Measurements from ENCODE around the gene C20orf144. TPM values are rescaled to one million over a fixed set of nuclear protein-coding genes. Genes with fewer than 3 reads are reported as not detected.
"Not testable (repeated sequence)": the region's sequence is repeated elsewhere in the genome, so short reads cannot be mapped to it uniquely, and the experiment has no call there.

C20orf144 gene
- total RNA-seq, 1 donor from 2014 or later: 0.44 TPM

GRCh38 chr20:33627577-33628216, 34.4 kb upstream of the C20orf144 start:
- Mint-ChIP-seq H3K9me3 (no peaks in the 10 kb centered on the region), H3K4me3 (no peak overlapping the region), H3K36me3 (ENCODE audit: low read depth) (peaks cover 24% of the 10 kb centered on the region), H3K27ac (ENCODE audit: unreplicated experiment) (no peak overlapping the region), H3K4me1 (no peaks in the 10 kb centered on the region), H3K27me3 (ENCODE audit: low read depth) (no peaks in the 10 kb centered on the region)
- no peak for DNase-seq (ENCODE audit: low read depth, low spot score)
- TF ChIP-seq, protein P1, sequence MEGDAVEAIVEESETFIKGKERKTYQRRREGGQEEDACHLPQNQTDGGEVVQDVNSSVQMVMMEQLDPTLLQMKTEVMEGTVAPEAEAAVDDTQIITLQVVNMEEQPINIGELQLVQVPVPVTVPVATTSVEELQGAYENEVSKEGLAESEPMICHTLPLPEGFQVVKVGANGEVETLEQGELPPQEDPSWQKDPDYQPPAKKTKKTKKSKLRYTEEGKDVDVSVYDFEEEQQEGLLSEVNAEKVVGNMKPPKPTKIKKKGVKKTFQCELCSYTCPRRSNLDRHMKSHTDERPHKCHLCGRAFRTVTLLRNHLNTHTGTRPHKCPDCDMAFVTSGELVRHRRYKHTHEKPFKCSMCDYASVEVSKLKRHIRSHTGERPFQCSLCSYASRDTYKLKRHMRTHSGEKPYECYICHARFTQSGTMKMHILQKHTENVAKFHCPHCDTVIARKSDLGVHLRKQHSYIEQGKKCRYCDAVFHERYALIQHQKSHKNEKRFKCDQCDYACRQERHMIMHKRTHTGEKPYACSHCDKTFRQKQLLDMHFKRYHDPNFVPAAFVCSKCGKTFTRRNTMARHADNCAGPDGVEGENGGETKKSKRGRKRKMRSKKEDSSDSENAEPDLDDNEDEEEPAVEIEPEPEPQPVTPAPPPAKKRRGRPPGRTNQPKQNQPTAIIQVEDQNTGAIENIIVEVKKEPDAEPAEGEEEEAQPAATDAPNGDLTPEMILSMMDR (conservative IDR thresholded peaks at IDR 0.05): no peak

DNA sequence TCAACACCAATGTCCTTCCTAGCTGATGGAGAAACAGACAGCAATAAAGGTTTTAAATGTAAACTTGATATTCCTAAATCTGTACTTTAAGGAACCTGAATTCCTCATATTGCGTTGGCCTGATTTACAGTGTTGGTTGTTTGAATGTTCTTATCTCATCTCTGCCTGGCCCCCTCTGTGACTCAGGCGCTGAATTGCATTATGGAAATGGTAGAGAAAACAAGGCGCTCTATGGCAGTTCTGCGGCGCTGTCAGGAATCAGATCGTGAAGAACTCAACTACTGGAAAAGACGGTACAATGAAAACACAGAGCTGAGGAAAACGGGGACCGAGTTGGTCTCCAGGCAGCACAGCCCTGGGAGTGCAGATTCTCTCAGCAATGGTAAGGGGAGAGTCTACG, 32.6 kb upstream of the C20orf144 start:
- TF ChIP-seq, protein P1 (conservative IDR thresholded peaks at IDR 0.05): no peak
- H3K4me1 Mint-ChIP-seq: no peaks in the 10 kb centered on the region
- H3K36me3 Mint-ChIP-seq (ENCODE audit: low read depth): peaks cover 22% of the 10 kb centered on the region
- no peaks in the 10 kb centered on the region for H3K9me3 Mint-ChIP-seq
- no peaks in the 10 kb centered on the region for H3K27me3 Mint-ChIP-seq (ENCODE audit: low read depth)
- no peak overlapping the region for H3K27ac Mint-ChIP-seq (ENCODE audit: unreplicated experiment)
- no peak overlapping the region for H3K4me3 Mint-ChIP-seq
- DNase-seq (ENCODE audit: low read depth, low spot score): no peak

GRCh38 chr20:33629979-33630378, 32.1 kb upstream of the C20orf144 start:
- TF ChIP-seq, protein P1 (conservative IDR thresholded peaks at IDR 0.05): no peak
- no peak for DNase-seq (ENCODE audit: low read depth, low spot score)
- no peaks in the 10 kb centered on the region for H3K27me3 Mint-ChIP-seq (ENCODE audit: low read depth)
- peaks cover 22% of the 10 kb centered on the region for H3K36me3 Mint-ChIP-seq (ENCODE audit: low read depth)
- no peak overlapping the region for H3K4me3 Mint-ChIP-seq
- H3K9me3 Mint-ChIP-seq: no peaks in the 10 kb centered on the region
- no peaks in the 10 kb centered on the region for H3K4me1 Mint-ChIP-seq
- H3K27ac Mint-ChIP-seq (ENCODE audit: unreplicated experiment): no peak overlapping the region

GRCh38 chr20:33630507-33630906, 31.6 kb upstream of the C20orf144 start:
- H3K9me3 Mint-ChIP-seq: no peaks in the 10 kb centered on the region

DNA sequence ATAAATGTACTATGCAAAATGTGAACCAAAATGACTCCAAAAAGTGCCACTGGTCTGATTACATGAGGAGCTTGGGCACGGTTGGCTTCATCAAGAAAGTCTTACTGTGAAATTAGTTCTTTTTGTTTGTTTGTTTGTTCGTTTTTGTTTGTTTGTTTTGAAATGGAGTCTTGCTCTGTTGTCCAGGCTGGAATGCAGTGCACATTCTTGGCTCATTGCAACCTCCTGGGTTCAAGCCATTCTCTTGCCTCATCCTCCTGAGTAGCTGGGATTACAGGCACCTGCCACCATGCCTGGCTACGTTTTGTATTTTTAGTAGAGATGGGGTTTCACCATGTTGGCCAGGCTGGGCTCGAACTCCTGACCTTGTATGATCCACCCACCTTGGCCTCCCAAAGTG, 30.2 kb upstream of the C20orf144 start:
- H3K4me1 Mint-ChIP-seq, H3K9me3 Mint-ChIP-seq: not testable (repeated sequence)
- peaks cover 14% of the 10 kb centered on the region for H3K36me3 Mint-ChIP-seq (ENCODE audit: low read depth)

More at GRCh38 chr20:33630507-33630906, 31.6 kb upstream of the C20orf144 start:
- DNase-seq (ENCODE audit: low read depth, low spot score): no peak
- Mint-ChIP-seq H3K36me3 (ENCODE audit: low read depth) (peaks cover 18% of the 10 kb centered on the region), H3K27ac (ENCODE audit: unreplicated experiment) (peak overlapping the region; percentile 59), H3K27me3 (ENCODE audit: low read depth) (no peaks in the 10 kb centered on the region), H3K4me3 (no peak overlapping the region), H3K4me1 (no peaks in the 10 kb centered on the region)
- TF ChIP-seq, protein P1 (conservative IDR thresholded peaks at IDR 0.05): no peak

GRCh38 chr20:33635341-33635740, 26.8 kb upstream of the C20orf144 start:
- Mint-ChIP-seq H3K27ac (ENCODE audit: unreplicated experiment) (no peak overlapping the region), H3K27me3 (ENCODE audit: low read depth) (no peaks in the 10 kb centered on the region), H3K9me3 (no peaks in the 10 kb centered on the region), H3K4me3 (no peak overlapping the region), H3K4me1 (no peaks in the 10 kb centered on the region), H3K36me3 (ENCODE audit: low read depth) (peaks cover 15% of the 10 kb centered on the region)
- no peak for DNase-seq (ENCODE audit: low read depth, low spot score)
- TF ChIP-seq, protein P1 (conservative IDR thresholded peaks at IDR 0.05): no peak

More for the DNA sequence above, 30.2 kb upstream of the C20orf144 start:
- not testable (repeated sequence) for DNase-seq (ENCODE audit: low read depth, low spot score); H3K27ac Mint-ChIP-seq (ENCODE audit: unreplicated experiment); H3K27me3 Mint-ChIP-seq (ENCODE audit: low read depth); H3K4me3 Mint-ChIP-seq

Data from neural crest cell (in vitro differentiated cells).